Tongue (tissue), 2 donors: ENCODE measurements around the gene GOLT1A. TPM values are rescaled to one million over a fixed set of nuclear protein-coding genes. Genes with fewer than 3 reads are reported as not detected.
"Not testable (repeated sequence)": the region's sequence is repeated elsewhere in the genome, so short reads cannot be mapped to it uniquely, and the experiment has no call there.

ENCODE experiments used
- DNase-seq: peaks from one replicate; pipeline ENCODE4 v3.0.0-alpha.2; 2015
- total RNA-seq: library from RNA; depleted of rRNA; stranded (reverse); fragments of >200 nt; gene quantifications from one replicate; pipeline ENCODE4 v1.2.3, GENCODE V29; 2014

GOLT1A gene
- total RNA-seq, 1 donor from 2014 or later = not detected

DNA sequence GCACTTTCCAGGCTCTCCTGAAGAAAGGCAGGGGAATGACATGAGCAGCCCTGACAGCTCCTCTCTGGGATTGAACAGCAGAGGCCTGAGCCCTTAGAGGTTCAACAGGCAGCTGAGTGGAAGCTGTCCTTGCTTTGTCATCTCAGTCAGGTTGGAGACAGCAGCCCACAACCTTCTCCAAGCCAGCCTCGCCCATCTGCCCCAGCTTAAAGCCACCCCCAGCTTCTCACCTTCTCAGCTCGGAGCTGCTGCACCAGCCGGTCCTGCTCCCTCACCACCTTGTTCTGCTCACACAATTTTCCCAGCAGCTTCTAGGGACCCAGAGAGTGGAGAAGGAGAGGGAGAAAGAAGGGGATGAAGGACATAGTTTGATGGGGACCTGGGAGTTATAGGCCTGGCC, 35.2 kb upstream of the GOLT1A start:
- DNase-seq = no peak

DNA sequence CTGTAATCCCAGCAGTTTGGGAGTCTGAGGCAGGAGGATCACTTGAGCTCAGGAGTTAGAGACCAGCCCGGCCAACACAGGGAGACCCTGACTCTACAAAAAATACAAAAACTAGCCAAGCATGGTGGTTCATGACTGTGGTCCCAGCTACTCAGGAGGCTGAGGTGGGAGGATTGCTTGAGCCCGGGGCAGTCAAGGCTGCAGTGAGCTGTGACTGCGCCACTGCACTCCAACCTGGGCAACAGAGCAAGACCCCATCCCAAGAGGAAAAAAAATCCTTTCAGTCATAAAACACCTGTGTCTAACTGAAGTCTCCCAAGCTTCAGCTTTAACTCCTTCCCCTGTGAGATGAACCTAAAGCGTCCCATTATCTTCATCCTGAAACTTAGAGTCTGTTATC, 33.1 kb upstream of the GOLT1A start:
- no peak for DNase-seq

DNA sequence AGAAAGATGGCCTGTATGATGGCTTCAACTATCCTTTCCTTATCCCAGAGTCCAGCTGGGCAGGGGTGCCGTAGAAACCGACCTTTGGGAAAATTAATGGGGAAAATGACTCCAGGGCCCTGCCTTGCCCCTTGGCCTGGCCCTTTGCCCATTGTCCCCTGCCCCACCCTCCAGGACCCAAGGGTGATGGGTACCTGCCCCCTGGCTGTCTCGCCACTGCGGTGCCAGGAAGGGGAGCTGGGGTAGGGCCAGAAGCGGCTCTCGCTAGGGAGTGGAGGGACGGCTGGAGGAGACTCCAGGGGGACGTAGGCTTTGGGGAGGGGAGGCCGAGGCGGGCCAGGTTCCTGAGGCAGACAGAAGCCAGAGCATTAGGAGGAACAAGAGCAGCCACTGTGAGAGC, 29.1 kb upstream of the GOLT1A start:
- DNase-seq = no peak

- no peak for DNase-seq
Observed at GRCh38 chr1:204241914-204242313, 28.1 kb upstream of the GOLT1A start.

- no peak for DNase-seq
Observed at GRCh38 chr1:204241050-204241449, 27.3 kb upstream of the GOLT1A start.

DNA sequence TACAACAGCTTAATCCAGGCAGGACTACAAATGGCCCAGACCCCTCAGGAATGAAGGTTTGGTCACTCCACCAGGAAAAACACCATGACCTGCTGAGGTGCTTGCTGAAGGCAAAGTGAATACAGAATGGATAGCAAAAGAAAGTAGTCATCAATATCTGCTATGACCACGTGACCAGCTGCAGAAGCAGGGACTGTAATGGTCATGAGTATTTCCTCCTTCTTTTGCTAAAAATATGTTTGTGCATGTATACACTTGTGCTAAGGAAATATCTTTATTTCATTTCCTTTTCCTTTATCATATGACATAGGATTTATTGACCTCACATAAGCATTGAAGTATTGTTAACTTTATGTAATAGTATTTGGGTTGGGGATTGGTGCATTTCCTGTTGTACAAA, 26.4 kb upstream of the GOLT1A start:
- no peak for DNase-seq

- not testable (repeated sequence) for DNase-seq
Observed at GRCh38 chr1:204239401-204239800, 25.6 kb upstream of the GOLT1A start.

- not testable (repeated sequence) for DNase-seq
Observed at GRCh38 chr1:204238520-204238919, 24.7 kb upstream of the GOLT1A start.

GRCh38 chr1:204237515-204237914, 23.7 kb upstream of the GOLT1A start:
- DNase-seq = not testable (repeated sequence)

DNA sequence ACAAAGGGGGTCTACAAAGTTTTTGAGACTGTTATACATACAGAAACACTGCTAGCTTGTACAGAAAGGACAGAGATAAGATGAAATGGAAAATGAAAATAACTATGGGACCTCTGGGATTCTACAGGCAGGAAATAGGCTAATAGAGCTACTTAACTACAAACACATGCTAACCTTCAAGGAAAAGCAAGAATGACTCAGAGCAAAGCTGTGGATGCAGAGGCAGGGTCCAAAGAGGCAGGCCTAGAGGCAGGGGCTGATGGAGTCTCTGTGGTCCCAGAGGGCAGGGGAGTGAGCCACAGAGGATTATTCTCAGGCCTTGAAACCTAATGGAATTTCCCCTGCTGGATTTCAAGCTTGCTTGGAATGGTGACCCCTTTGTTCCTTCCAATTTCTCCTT, 18.7 kb upstream of the GOLT1A start:
- peak; percentile 4 for DNase-seq

DNA sequence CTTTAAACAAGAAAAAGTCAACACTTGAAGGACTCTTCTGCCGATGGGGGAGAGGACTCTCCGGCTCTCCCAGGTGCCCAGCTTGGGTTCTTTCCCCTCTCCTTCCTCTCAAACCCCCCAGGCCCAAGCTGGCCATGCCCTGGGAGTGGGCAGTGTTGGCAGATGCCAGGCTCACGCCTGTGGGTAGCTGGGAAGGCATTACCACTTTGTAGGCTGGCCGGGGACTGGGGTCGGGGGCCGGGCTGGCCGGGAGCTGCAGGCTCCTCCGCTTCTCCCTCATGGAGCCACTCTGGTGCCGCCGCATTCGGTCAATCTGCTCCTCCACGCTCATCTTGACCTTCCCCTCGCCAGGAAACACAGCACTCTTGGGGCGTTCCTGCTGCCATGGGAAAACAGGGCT, 16.4 kb upstream of the GOLT1A start:
- DNase-seq = no peak

- DNase-seq = no peak
Observed at GRCh38 chr1:204228896-204229295, 15.1 kb upstream of the GOLT1A start.

GRCh38 chr1:204227996-204228785, 14.4 kb upstream of the GOLT1A start:
- no peak for DNase-seq

DNA sequence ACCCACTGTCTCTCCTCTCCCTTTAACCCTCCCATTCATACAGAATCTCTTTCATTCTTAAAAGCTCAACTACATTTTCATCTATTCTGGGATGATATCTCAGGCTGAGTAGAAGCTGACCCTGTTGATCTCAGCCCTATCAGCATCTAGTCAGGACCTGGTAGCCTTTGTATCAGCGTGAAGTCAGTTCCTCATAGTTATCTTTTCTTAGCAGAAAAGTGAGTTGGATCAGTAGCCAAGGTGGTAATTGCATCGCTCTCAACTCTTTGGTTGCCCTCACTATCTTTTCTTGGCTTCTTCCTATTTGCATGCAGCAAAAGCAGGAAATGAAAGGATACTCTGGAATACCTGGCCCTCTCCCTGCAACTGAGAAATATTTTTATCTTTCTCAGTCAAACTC, 13.6 kb upstream of the GOLT1A start:
- no peak for DNase-seq

GRCh38 chr1:204225841-204226735, 12.3 kb upstream of the GOLT1A start:
- peak; percentile 19 for DNase-seq

DNA sequence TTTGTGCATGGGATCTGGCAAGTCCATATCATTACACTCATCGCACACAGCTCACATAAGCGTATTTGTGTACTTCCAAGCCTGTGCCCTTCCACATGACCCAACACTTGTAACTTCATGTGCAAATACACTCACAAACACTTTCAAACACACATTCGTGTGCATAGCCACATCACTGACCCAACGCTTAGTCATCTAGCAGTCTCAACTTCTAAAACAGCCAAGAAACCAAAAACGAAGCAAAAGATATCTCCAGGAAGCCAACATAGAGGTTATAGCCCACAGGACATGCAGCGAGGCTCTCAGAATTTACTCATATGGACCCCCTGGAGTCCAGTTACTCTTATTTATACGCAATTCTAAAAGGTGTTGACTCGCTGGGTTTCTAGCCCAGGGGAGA, 10.9 kb upstream of the GOLT1A start:
- no peak for DNase-seq

GRCh38 chr1:204223129-204223860, 9.5 kb upstream of the GOLT1A start:
- no peak for DNase-seq

DNA sequence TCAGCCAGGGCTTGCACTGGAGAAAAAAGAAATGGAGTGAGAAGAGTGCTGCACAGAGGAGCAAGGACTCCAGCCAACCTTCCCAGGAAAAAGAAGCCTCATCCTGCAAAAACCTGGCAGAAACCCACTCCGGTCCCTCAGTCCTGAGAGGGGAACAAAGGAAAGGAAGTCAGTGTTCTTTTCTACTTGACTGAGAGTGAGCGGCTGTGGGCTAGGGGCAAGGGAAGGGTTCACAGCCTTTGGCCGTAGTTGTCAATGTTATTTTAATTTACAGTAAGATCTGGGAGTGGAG, 8.9 kb upstream of the GOLT1A start:
- DNase-seq = peak; percentile 72

GRCh38 chr1:204222006-204222763, 8.4 kb upstream of the GOLT1A start:
- no peak for DNase-seq

- no peak for DNase-seq
Observed at GRCh38 chr1:204221271-204221670, 7.5 kb upstream of the GOLT1A start.

- no peak for DNase-seq
Observed at GRCh38 chr1:204219971-204220616, 6.3 kb upstream of the GOLT1A start.

GRCh38 chr1:204218552-204218951, 4.8 kb upstream of the GOLT1A start:
- no peak for DNase-seq
